Measurements from ENCODE around the gene SEC24D. TPM values are rescaled to one million over a fixed set of nuclear protein-coding genes. Genes with fewer than 3 reads are reported as not detected.

The SEC24D gene
- total and polyA plus RNA-seq, 2 of the 8 experiments (the other 6 are each of a cell fraction or from before 2014, with no cell fraction given), result 28.9 to 91.6 TPM

DNA sequence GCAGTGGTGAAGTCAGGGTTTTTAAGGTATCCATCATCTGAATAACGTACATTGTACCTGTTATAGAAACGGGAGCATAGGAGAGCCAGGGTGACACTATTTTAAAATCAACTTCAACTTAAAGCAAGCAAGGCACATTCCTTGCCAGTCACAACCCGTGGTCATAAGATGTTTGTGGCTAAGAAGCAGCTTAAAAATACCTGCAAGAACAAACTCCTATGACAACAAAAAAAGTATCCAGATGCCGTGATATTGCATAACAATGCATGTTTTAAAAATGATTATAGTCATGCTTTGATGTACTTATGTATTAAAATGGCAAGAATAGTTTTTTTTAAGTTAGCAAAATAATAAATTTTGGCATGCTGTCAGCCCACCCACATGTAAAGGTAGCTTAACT lies 36.3 kb upstream of the SEC24D start:
- no peak overlapping the region for H3K23ac ChIP-seq (ENCODE audit: insufficient read length)
- no peak overlapping the region for H3K4me3 ChIP-seq (ENCODE audit: extremely low read depth in 1 of 4, insufficient read depth in 2 of 4, low read depth in 3 of 4, low read length in 4 of 4)
- no peak overlapping the region for H2BK5ac ChIP-seq (ENCODE audit: low read depth, low read length)
- no peaks in the 10 kb centered on the region for H3K23me2 ChIP-seq (ENCODE audit: low read depth, low read length)
- no peak overlapping the region for H4K5ac ChIP-seq (ENCODE audit: insufficient read length, low read depth, low read length)
- no peak overlapping the region for H2BK20ac ChIP-seq (ENCODE audit: low read length)
- H4K8ac ChIP-seq (ENCODE audit: extremely low read depth, insufficient read depth, low read length), result no peak overlapping the region
- H3K36me3 ChIP-seq (ENCODE audit: control insufficient read depth in 2 of 4, insufficient read depth in 4 of 4, low read length in 3 of 4), result no peaks in the 10 kb centered on the region
- H3K9ac ChIP-seq (replicated peaks in 1 of 4; ENCODE audit: extremely low read depth in 1 of 4, low read depth in 3 of 4, low read length in 3 of 4), result no peak overlapping the region
- ChIA-PET POLR2A (ENCODE audit: partially characterized antibody) (interaction anchor here (1.1 kb wide), 1 partner anchor 22 kb away, joined by 3 read pairs; no protein-coding TSS in a partner anchor), CTCF (ENCODE audit: partially characterized antibody) (interaction anchor here (0.6 to 1.0 kb wide), 3 partner anchors 12 to 37 kb away, joined by 3 read pairs; no protein-coding TSS in a partner anchor)
- no peak overlapping the region for H2AFZ ChIP-seq (ENCODE audit: low read length)
- WGBS, 2 experiments (ENCODE audit: extremely low coverage in 1 of 2, insufficient coverage in 1 of 2, insufficient read length in 1 of 2, insufficient replicate concordance in 2 of 2, low coverage in 1 of 2, low lambda C conversion rate in 2 of 2, missing lambda C conversion rate in 1 of 2), result 91% methylated on average over 4 of the region's 4 CpGs; no CpG with 5 or more reads in 1 of the 2 experiments
- no peaks in the 10 kb centered on the region for H3K9me3 ChIP-seq (ENCODE audit: insufficient read depth in 2 of 2, low read depth in 1 of 2, low read length in 1 of 2)
- peaks cover 2 to 7% (median 6%) of the 10 kb centered on the region in 4 experiments; a peak in 6 of 7 replicates for H3K4me1 ChIP-seq (replicated peaks in 1 of 4; ENCODE audit: control insufficient read depth in 3 of 4, insufficient read depth in 4 of 4, low read length in 3 of 4)
- H3K27ac ChIP-seq (ENCODE audit: low read depth, low read length), result no peak overlapping the region
- H3K18ac ChIP-seq (ENCODE audit: extremely low read depth, low read length), result no peak overlapping the region
- H4K20me1 ChIP-seq (replicated peaks in 1 of 2; ENCODE audit: control insufficient read depth in 1 of 2, insufficient read depth in 2 of 2, low read length in 2 of 2), result no peaks in the 10 kb centered on the region
- no peaks in the 10 kb centered on the region for H3K27me3 ChIP-seq (replicated peaks in 1 of 4; ENCODE audit: control insufficient read depth in 3 of 4, extremely low read depth in 1 of 4, insufficient read depth in 3 of 4, low read length in 3 of 4)
- no peak overlapping the region for H3K4me2 ChIP-seq (ENCODE audit: insufficient read depth in 1 of 2, low read depth in 2 of 2, low read length in 2 of 2)
- H3K56ac ChIP-seq (replicated peaks; ENCODE audit: insufficient read length, low read depth, low read length), result no peak overlapping the region
- H3K14ac ChIP-seq (ENCODE audit: insufficient read length), result no peak overlapping the region
- H4K91ac ChIP-seq (replicated peaks; ENCODE audit: insufficient read length, low read length), result no peak overlapping the region
- no peak overlapping the region for H2BK12ac ChIP-seq (ENCODE audit: low read depth, low read length)
- FAIRE-seq (no peak), DNase-seq (ENCODE audit: low read depth in 1 of 2, low spot score in 2 of 2) (no peak)
- no peaks in the 10 kb centered on the region for H3K79me1 ChIP-seq (ENCODE audit: low read depth, low read length)
- no peak overlapping the region for H2BK120ac ChIP-seq (replicated peaks; ENCODE audit: low read depth, low read length)
- no peak overlapping the region for H2AK5ac ChIP-seq (ENCODE audit: low read depth, low read length)
- no peak overlapping the region for H3K4ac ChIP-seq (replicated peaks; ENCODE audit: insufficient read length, low read depth, low read length)
- H3K79me2 ChIP-seq (ENCODE audit: control insufficient read depth in 1 of 2, insufficient read depth in 2 of 2, low read length in 2 of 2), result no peaks in the 10 kb centered on the region
- H2BK15ac ChIP-seq (ENCODE audit: low read length), result no peak overlapping the region
- TF ChIP-seq POU5F1 (IDR thresholded peaks at IDR 0.05; ENCODE audit: low read depth, low read length) (no peak), RXRA (IDR thresholded peaks at IDR 0.05; ENCODE audit: insufficient read depth, low read depth, low read length) (no peak)
